ENCODE data around the gene FOXP1. TPM values are rescaled to one million over a fixed set of nuclear protein-coding genes. Genes with fewer than 3 reads are reported as not detected.

Gene FOXP1
- total and polyA plus RNA-seq, 4 donors: 15.2 to 263 (median 110) TPM

GRCh38 chr3:71122641-71123040 is 460.9 kb downstream of the FOXP1 start:
- 50 to 57% methylated on average over 4 of the region's 4 CpGs for WGBS, 2 donors
- peak overlapping the region in 1 of 2 donors; percentile 48 for H3K27ac ChIP-seq (ENCODE audit: low read depth in 1 of 2, low read length in 2 of 2)

GRCh38 chr3:71121429-71122167 is 461.9 kb downstream of the FOXP1 start:
- H3K27me3 ChIP-seq (ENCODE audit: control insufficient read depth in 1 of 2, insufficient read depth in 2 of 2, low read length in 1 of 2): no peaks in the 10 kb centered on the region
- no peak for DNase-seq
- peak; percentile 34 for ATAC-seq (ENCODE audit: low FRiP score)
- peak overlapping the region in 1 of 2 donors; percentile 63 for H3K27ac ChIP-seq (ENCODE audit: low read depth in 1 of 2, low read length in 2 of 2)
- H3K9me3 ChIP-seq (ENCODE audit: control insufficient read depth, low read length): no peaks in the 10 kb centered on the region
- no peak overlapping the region for H3K4me3 ChIP-seq (ENCODE audit: low read length in 2 of 2)
- no peaks in the 10 kb centered on the region for H3K36me3 ChIP-seq (ENCODE audit: control insufficient read depth in 1 of 2, insufficient read depth in 2 of 2, low read length in 1 of 2)
- peaks cover 14 to 17% of the 10 kb centered on the region in 2 donors for H3K4me1 ChIP-seq (ENCODE audit: control insufficient read depth in 1 of 2, insufficient read depth in 2 of 2, low read length in 2 of 2)
- 4 to 6% methylated on average over 3 of the region's 3 CpGs for WGBS, 2 donors
- intact Hi-C loops (cut with DNase I): loop anchor here in 1 of 2 donors (5.0 to 10.0 kb wide), 2 partner anchors 54 to 383 kb away; no protein-coding TSS in a partner anchor

More at GRCh38 chr3:71122641-71123040, 460.9 kb downstream of the FOXP1 start:
- intact Hi-C loops (cut with DNase I): loop anchor here in 1 of 2 donors (5.0 to 10.0 kb wide), 2 partner anchors 55 to 382 kb away; no protein-coding TSS in a partner anchor
- Histone ChIP-seq H3K27me3 (ENCODE audit: control insufficient read depth in 1 of 2, insufficient read depth in 2 of 2, low read length in 1 of 2) (no peaks in the 10 kb centered on the region), H3K4me3 (ENCODE audit: low read length in 2 of 2) (no peak overlapping the region), H3K9me3 (ENCODE audit: control insufficient read depth, low read length) (no peaks in the 10 kb centered on the region), H3K4me1 (ENCODE audit: control insufficient read depth in 1 of 2, insufficient read depth in 2 of 2, low read length in 2 of 2) (peaks cover 14% of the 10 kb centered on the region in 2 donors), H3K36me3 (ENCODE audit: control insufficient read depth in 1 of 2, insufficient read depth in 2 of 2, low read length in 1 of 2) (no peaks in the 10 kb centered on the region)
- no peak for ATAC-seq (ENCODE audit: low FRiP score)
- no peak for DNase-seq

GRCh38 chr3:71120012-71120411 is 463.5 kb downstream of the FOXP1 start:
- H3K4me3 ChIP-seq (ENCODE audit: low read length in 2 of 2): no peak overlapping the region
- ATAC-seq (ENCODE audit: low FRiP score) (no peak), DNase-seq (no peak)
- peaks cover 14 to 17% of the 10 kb centered on the region in 2 donors for H3K4me1 ChIP-seq (ENCODE audit: control insufficient read depth in 1 of 2, insufficient read depth in 2 of 2, low read length in 2 of 2)
- no peaks in the 10 kb centered on the region for H3K36me3 ChIP-seq (ENCODE audit: control insufficient read depth in 1 of 2, insufficient read depth in 2 of 2, low read length in 1 of 2)
- no peaks in the 10 kb centered on the region for H3K27me3 ChIP-seq (ENCODE audit: control insufficient read depth in 1 of 2, insufficient read depth in 2 of 2, low read length in 1 of 2)
- H3K9me3 ChIP-seq (ENCODE audit: control insufficient read depth, low read length): no peaks in the 10 kb centered on the region
- intact Hi-C loops (cut with DNase I): loop anchor here in 1 of 2 donors (5.0 to 10.0 kb wide), 2 partner anchors 53 to 385 kb away; no protein-coding TSS in a partner anchor
- peak overlapping the region in 1 of 2 donors; percentile 25 for H3K27ac ChIP-seq (ENCODE audit: low read depth in 1 of 2, low read length in 2 of 2)

- DNase-seq (no peak), ATAC-seq (ENCODE audit: low FRiP score) (peak; percentile 53)
- no peak overlapping the region for H3K4me3 ChIP-seq (ENCODE audit: low read length in 2 of 2)
- peak overlapping the region; percentile 85 to 90 for H3K27ac ChIP-seq (ENCODE audit: low read depth in 1 of 2, low read length in 2 of 2)
- intact Hi-C loops (cut with DNase I): loop anchor here in 1 of 2 donors (5.0 kb wide), 1 partner anchor 123 kb away; no protein-coding TSS in a partner anchor
- H3K36me3 ChIP-seq (ENCODE audit: control insufficient read depth in 1 of 2, insufficient read depth in 2 of 2, low read length in 1 of 2): no peaks in the 10 kb centered on the region
- H3K9me3 ChIP-seq (ENCODE audit: control insufficient read depth, low read length): no peaks in the 10 kb centered on the region
- H3K27me3 ChIP-seq (ENCODE audit: control insufficient read depth in 1 of 2, insufficient read depth in 2 of 2, low read length in 1 of 2): no peaks in the 10 kb centered on the region
- WGBS, 2 donors: 14 to 15% methylated on average over 2 of the region's 2 CpGs
- peaks cover 14 to 17% of the 10 kb centered on the region in 2 donors for H3K4me1 ChIP-seq (ENCODE audit: control insufficient read depth in 1 of 2, insufficient read depth in 2 of 2, low read length in 2 of 2)
Observed at GRCh38 chr3:71119171-71119570, 464.4 kb downstream of the FOXP1 start.

- no peaks in the 10 kb centered on the region for H3K36me3 ChIP-seq (ENCODE audit: control insufficient read depth in 1 of 2, insufficient read depth in 2 of 2, low read length in 1 of 2)
- 50 to 52% methylated on average over 4 of the region's 4 CpGs for WGBS, 2 donors
- H3K4me3 ChIP-seq (ENCODE audit: low read length in 2 of 2): no peak overlapping the region
- DNase-seq (no peak), ATAC-seq (ENCODE audit: low FRiP score) (no peak)
- H3K4me1 ChIP-seq (ENCODE audit: control insufficient read depth in 1 of 2, insufficient read depth in 2 of 2, low read length in 2 of 2): peaks cover 13 to 14% of the 10 kb centered on the region in 2 donors
- H3K27me3 ChIP-seq (ENCODE audit: control insufficient read depth in 1 of 2, insufficient read depth in 2 of 2, low read length in 1 of 2): no peaks in the 10 kb centered on the region
- H3K9me3 ChIP-seq (ENCODE audit: control insufficient read depth, low read length): no peaks in the 10 kb centered on the region
- intact Hi-C loops (cut with DNase I): loop anchor here in 1 of 2 donors (5.0 kb wide), 1 partner anchor 124 kb away; no protein-coding TSS in a partner anchor
- H3K27ac ChIP-seq (ENCODE audit: low read depth in 1 of 2, low read length in 2 of 2): peak overlapping the region in 1 of 2 donors; percentile 34
Observed at GRCh38 chr3:71118436-71118835, 465.1 kb downstream of the FOXP1 start.

- ATAC-seq (ENCODE audit: low FRiP score) (no peak), DNase-seq (no peak)
- no peaks in the 10 kb centered on the region for H3K36me3 ChIP-seq (ENCODE audit: control insufficient read depth in 1 of 2, insufficient read depth in 2 of 2, low read length in 1 of 2)
- WGBS, 2 donors: 2 to 14% methylated on average over 7 of the region's 7 CpGs
- intact Hi-C loops (cut with DNase I): loop anchor here in 1 of 2 donors (5.0 kb wide), 1 partner anchor 125 kb away; no protein-coding TSS in a partner anchor
- H3K4me1 ChIP-seq (ENCODE audit: control insufficient read depth in 1 of 2, insufficient read depth in 2 of 2, low read length in 2 of 2): peaks cover 11 to 15% of the 10 kb centered on the region in 2 donors
- no peaks in the 10 kb centered on the region for H3K9me3 ChIP-seq (ENCODE audit: control insufficient read depth, low read length)
- peak overlapping the region; percentile 1 to 58 for H3K27ac ChIP-seq (ENCODE audit: low read depth in 1 of 2, low read length in 2 of 2)
- no peak overlapping the region for H3K4me3 ChIP-seq (ENCODE audit: low read length in 2 of 2)
- no peaks in the 10 kb centered on the region for H3K27me3 ChIP-seq (ENCODE audit: control insufficient read depth in 1 of 2, insufficient read depth in 2 of 2, low read length in 1 of 2)
Observed at GRCh38 chr3:71117572-71118247, 465.8 kb downstream of the FOXP1 start.

GRCh38 chr3:71114610-71115009 is 468.9 kb downstream of the FOXP1 start:
- DNase-seq (no peak), ATAC-seq (ENCODE audit: low FRiP score) (no peak)
- no peak overlapping the region for H3K4me3 ChIP-seq (ENCODE audit: low read length in 2 of 2)
- intact Hi-C loops (cut with DNase I): loop anchor here in 1 of 2 donors (5.0 kb wide), 1 partner anchor 128 kb away; no protein-coding TSS in a partner anchor
- peak overlapping the region in 1 of 2 donors; percentile 38 for H3K27ac ChIP-seq (ENCODE audit: low read depth in 1 of 2, low read length in 2 of 2)
- H3K4me1 ChIP-seq (ENCODE audit: control insufficient read depth in 1 of 2, insufficient read depth in 2 of 2, low read length in 2 of 2): peaks cover 11 to 33% of the 10 kb centered on the region in 2 donors
- H3K36me3 ChIP-seq (ENCODE audit: control insufficient read depth in 1 of 2, insufficient read depth in 2 of 2, low read length in 1 of 2): peaks cover 1 to 13% of the 10 kb centered on the region in 2 donors
- H3K9me3 ChIP-seq (ENCODE audit: control insufficient read depth, low read length): no peaks in the 10 kb centered on the region
- WGBS, 2 donors: 44 to 59% methylated on average over 8 of the region's 8 CpGs
- H3K27me3 ChIP-seq (ENCODE audit: control insufficient read depth in 1 of 2, insufficient read depth in 2 of 2, low read length in 1 of 2): no peaks in the 10 kb centered on the region

- Histone ChIP-seq H3K27me3 (ENCODE audit: control insufficient read depth in 1 of 2, insufficient read depth in 2 of 2, low read length in 1 of 2) (no peaks in the 10 kb centered on the region), H3K36me3 (ENCODE audit: control insufficient read depth in 1 of 2, insufficient read depth in 2 of 2, low read length in 1 of 2) (peaks cover 1 to 13% of the 10 kb centered on the region in 2 donors), H3K4me3 (ENCODE audit: low read length in 2 of 2) (no peak overlapping the region), H3K4me1 (ENCODE audit: control insufficient read depth in 1 of 2, insufficient read depth in 2 of 2, low read length in 2 of 2) (peaks cover 5 to 33% of the 10 kb centered on the region in 2 donors), H3K9me3 (ENCODE audit: control insufficient read depth, low read length) (no peaks in the 10 kb centered on the region), H3K27ac (ENCODE audit: low read depth in 1 of 2, low read length in 2 of 2) (peak overlapping the region in 1 of 2 donors; percentile 5)
- WGBS, 2 donors: 6 to 11% methylated on average over 6 of the region's 6 CpGs
- intact Hi-C loops (cut with DNase I): no loop called here
- no peak for DNase-seq
- no peak for ATAC-seq (ENCODE audit: low FRiP score)
Observed at GRCh38 chr3:71112576-71112975, 471.0 kb downstream of the FOXP1 start.
